Measurements from ENCODE around the gene MFSD8. TPM values are rescaled to one million over a fixed set of nuclear protein-coding genes. Genes with fewer than 3 reads are reported as not detected.
"Not testable (repeated sequence)": the region's sequence is repeated elsewhere in the genome, so short reads cannot be mapped to it uniquely, and the experiment has no call there.

Gene MFSD8
- total and polyA plus RNA-seq, 2 donors = 8.9 to 64.4 TPM

DNA sequence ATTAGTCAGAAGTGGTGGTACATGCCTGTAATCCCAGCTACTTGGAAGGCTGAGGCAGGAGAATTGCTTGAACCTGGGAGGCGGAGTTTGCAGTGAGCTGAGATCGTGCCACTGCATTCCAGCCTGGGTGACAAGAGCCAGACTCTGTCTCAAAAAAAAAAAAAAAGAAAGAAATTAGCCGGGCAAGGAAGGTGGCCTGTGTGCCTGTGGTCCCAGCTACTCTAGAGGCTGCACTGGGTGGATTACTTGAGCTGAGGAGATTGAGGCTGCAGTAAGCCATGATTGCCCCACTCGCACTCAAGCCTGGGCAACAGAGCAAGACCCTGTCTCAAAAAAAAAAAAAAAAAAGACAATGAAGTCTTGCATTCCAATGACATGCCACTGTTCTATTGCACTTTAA is 6.0 kb upstream of the MFSD8 start:
- not testable (repeated sequence) for H3K4me3 ChIP-seq (ENCODE audit: low read depth, low read length); H3K4me1 ChIP-seq (ENCODE audit: insufficient read depth); H3K36me3 ChIP-seq (ENCODE audit: insufficient read depth); H3K27ac ChIP-seq (ENCODE audit: low read depth); DNase-seq (ENCODE audit: extremely low spot score)
- WGBS = 70% methylated on average over 4 of the region's 4 CpGs

DNA sequence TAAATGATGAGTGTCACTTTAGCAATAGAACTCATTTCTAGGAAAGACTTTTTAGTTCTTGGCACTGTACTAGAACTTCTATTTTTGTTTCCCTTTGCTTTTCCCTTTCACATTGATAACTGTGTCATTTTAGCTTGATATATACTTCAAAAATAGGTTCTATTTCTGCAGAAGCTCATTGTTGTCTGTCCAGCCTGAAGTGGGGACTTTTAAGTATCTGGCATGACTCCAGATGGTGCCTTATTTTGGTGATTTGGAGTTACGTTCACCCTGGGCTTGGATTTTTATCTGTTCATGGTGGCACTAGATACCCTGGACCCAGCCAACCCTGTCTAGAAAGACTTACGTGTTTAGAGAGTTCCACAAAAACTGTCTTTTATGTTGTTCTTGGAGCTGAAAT is 3.6 kb upstream of the MFSD8 start:
- no peak for DNase-seq (ENCODE audit: extremely low spot score)
- no peak overlapping the region for H3K27ac ChIP-seq (ENCODE audit: low read depth)
- no peaks in the 10 kb centered on the region for H3K36me3 ChIP-seq (ENCODE audit: insufficient read depth)
- no peak overlapping the region for H3K4me3 ChIP-seq (ENCODE audit: low read depth, low read length)
- 71% methylated on average over 2 of the region's 2 CpGs for WGBS
- no peaks in the 10 kb centered on the region for H3K4me1 ChIP-seq (ENCODE audit: insufficient read depth)

DNA sequence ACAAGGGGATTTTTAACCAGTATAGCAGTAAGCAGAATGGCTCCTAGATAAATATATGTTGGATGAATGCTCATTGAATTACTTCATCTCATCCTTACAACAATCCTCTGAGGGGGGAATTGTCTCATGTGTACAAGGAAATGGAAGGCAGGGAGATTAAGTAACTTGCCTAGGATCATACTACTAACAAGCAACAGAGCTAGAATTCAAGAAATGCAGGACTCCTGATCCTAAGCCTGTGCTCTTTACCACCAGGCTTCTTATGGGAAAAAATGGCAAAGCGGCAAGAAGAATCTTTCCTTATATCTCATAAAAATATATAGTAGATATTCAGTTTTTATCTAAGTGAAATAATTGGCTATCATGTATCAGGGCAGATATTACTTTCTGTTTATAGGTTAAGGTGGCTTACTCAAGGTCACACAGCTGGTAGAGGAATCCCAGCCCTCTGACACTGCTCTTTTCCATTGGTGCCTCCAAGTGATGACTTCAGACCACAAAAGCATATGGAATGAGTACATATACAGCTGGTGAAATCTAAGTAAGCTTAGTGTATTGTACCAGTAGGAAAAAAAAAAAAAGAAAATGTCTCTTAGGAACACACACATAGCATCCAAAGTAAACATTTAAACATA is 2.3 kb upstream of the MFSD8 start:
- Histone ChIP-seq H3K4me3 (ENCODE audit: low read depth, low read length) (no peak overlapping the region), H3K4me1 (ENCODE audit: insufficient read depth) (no peaks in the 10 kb centered on the region), H3K36me3 (ENCODE audit: insufficient read depth) (no peaks in the 10 kb centered on the region), H3K27ac (ENCODE audit: low read depth) (no peak overlapping the region)
- DNase-seq (ENCODE audit: extremely low spot score) = no peak
- WGBS = 98% methylated on average over 1 of the region's 1 CpG

DNA sequence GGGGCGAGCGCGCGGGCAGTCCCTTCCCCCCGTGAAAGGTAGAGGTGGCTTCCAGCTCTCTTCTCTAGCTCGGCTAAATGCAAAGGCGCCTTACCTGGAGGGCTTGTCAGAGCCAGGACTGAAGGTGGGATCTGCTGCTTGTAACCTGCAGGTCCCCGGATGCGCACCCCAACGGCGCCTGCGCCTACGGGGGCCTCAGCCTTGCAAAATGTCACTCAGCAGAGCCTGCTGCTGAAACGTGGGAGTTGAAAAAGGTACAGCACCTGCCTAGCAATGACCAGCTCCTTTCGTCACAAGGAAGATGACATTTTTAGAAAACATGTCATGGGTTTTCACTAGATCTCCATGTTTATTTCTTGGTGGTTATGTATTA is 816 bp upstream of the MFSD8 start:
- DNase-seq (ENCODE audit: extremely low spot score) = peak; percentile 11
- Histone ChIP-seq H3K36me3 (ENCODE audit: insufficient read depth) (no peaks in the 10 kb centered on the region), H3K4me3 (ENCODE audit: low read depth, low read length) (peak overlapping the region; percentile 56), H3K4me1 (ENCODE audit: insufficient read depth) (no peaks in the 10 kb centered on the region), H3K27ac (ENCODE audit: low read depth) (peak overlapping the region; percentile 80)
- under 1% methylated on average over 15 of the region's 15 CpGs for WGBS

DNA sequence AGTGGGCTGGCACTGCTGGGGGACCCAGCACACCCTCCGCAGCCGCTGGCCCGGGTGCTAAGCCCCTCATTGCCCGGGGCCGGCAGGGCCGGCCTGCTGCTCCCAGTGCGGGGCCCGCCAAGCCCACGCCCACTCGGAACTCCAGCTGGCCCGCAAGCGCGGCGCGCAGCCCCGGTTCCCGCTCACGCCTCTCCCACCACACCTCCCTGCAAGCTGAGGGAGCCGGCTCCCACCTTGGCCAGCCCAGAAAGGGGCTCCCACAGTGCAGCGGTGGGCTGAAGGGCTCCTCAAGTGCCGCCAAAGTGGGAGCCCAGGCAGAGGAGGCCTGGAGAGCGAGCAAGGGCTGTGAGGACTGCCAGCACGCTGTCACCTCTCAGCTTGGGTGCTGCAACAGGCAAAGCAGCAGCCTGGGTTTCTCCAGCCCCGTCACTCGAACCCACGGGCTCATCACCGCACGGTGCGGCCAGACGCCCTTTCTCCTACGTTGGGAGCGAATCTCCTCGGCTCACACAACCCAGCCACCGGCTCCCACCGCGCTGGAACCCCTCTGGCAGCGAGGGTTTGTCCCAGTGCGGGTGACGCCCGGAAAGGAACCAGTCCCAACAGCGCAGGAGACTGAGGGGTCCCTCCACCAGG is 429 bp downstream of the MFSD8 start:
- H3K4me1 ChIP-seq (ENCODE audit: insufficient read depth); H3K36me3 ChIP-seq (ENCODE audit: insufficient read depth): not testable (repeated sequence)
- Histone ChIP-seq H3K4me3 (ENCODE audit: low read depth, low read length) (peak overlapping the region; percentile 56), H3K27ac (ENCODE audit: low read depth) (peak overlapping the region; percentile 68)
- under 1% methylated on average over 41 of the region's 41 CpGs for WGBS
- peak; percentile 0 for DNase-seq (ENCODE audit: extremely low spot score)

DNA sequence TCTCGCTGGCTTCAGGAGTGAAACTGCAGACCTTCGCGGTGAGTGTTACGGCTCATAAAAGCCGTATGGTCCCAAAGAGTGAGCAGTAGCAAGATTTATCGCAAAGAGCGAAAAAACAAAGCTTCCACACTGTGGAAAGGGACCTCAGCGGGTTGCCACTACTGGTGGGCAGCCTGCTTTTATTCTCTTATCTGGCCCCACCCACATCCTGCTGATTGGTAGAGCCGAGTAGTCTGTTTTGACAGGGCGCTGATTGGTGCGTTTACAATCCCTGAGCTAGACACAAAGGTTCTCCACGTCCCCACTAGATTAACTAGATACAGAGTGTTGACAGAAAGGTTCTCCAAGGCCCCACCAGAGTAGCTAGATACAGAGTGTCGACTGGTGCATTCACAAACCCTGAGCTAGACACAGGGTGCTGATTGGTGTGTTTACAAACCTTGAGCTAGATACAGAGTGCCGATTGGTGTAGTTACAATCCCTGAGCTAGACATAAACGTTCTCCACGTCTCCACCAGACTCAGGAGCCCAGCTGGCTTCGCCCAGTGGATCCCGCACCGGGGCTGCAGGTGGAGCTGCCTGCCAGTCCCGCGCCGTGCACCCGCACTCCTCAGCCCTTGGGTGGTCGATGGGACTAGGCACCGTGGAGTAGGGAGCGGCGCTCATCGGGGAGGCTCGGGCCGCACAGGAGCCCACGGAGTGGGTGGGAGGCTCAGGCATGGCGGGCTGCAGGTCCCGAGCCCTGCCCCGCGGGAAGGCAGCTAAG is 1.2 kb downstream of the MFSD8 start:
- not testable (repeated sequence) for H3K4me3 ChIP-seq (ENCODE audit: low read depth, low read length); H3K4me1 ChIP-seq (ENCODE audit: insufficient read depth); DNase-seq (ENCODE audit: extremely low spot score); H3K36me3 ChIP-seq (ENCODE audit: insufficient read depth); H3K27ac ChIP-seq (ENCODE audit: low read depth)
- WGBS = 50% methylated on average over 33 of the region's 35 CpGs

DNA sequence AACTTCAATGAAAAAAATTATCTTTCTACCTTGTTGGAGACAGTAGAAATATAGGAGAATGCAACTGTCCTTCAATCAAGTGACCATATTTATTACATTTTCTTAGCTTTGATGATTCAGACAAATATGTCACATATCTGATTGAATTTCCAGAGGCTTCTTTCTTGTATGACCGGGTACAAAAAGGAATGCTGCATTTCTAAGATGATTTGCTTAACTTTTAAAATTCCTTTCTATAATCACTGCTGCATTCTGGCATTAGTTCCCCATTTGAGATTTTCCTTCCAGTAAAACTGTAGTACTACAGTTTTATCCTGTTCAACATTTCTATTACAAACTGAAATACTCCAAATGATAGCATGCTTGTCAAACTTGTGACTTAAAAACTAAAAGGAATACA is 5.2 kb downstream of the MFSD8 start:
- H3K27ac ChIP-seq (ENCODE audit: low read depth) = no peak overlapping the region
- H3K4me1 ChIP-seq (ENCODE audit: insufficient read depth) = no peaks in the 10 kb centered on the region
- WGBS = 55% methylated on average over 1 of the region's 1 CpG
- no peaks in the 10 kb centered on the region for H3K36me3 ChIP-seq (ENCODE audit: insufficient read depth)
- H3K4me3 ChIP-seq (ENCODE audit: low read depth, low read length) = no peak overlapping the region
- no peak for DNase-seq (ENCODE audit: extremely low spot score)

DNA sequence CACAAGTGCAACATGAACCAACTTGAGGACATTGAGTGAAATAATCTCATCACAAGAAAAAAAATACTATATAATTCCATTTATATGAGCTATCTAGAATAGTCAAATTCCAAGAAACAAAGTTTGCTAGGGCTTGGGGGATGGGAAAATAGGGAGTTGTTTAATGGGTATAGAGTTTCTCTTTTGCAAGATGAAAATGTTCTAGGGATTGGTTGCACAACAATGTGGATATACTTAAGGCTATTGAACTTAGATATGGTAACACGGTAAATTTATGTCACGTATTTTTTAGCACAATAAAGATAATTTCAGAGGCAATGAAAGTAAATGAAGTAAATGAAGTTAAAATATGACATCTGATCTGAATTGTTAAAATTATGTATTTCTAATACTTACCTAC is 7.9 kb downstream of the MFSD8 start:
- no peaks in the 10 kb centered on the region for H3K36me3 ChIP-seq (ENCODE audit: insufficient read depth)
- H3K4me1 ChIP-seq (ENCODE audit: insufficient read depth) = no peaks in the 10 kb centered on the region
- 98% methylated on average over 2 of the region's 2 CpGs for WGBS
- no peak overlapping the region for H3K27ac ChIP-seq (ENCODE audit: low read depth)
- no peak for DNase-seq (ENCODE audit: extremely low spot score)
- no peak overlapping the region for H3K4me3 ChIP-seq (ENCODE audit: low read depth, low read length)

DNA sequence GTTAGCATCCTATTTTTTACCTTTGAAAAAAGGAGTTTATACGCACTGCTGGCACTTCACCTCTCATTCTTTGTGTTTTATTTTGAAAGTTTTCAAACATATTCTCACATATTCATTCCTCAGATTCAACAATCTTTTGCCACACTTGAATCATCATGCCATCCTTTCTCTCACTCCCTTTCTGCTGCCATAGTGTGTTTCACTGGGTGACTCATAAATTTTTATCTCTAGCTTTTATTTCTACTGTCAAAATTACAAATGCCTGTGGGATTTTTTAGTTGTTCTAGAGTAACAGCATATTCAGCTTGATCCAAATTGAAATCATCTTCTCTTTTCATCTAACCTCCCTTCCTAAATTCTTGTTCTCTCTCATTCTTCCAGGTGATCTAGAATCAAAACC is 28.0 kb downstream of the MFSD8 start:
- no peak overlapping the region for H3K27ac ChIP-seq (ENCODE audit: low read depth)
- H3K4me1 ChIP-seq (ENCODE audit: insufficient read depth) = no peaks in the 10 kb centered on the region
- WGBS = 98% methylated on average over 1 of the region's 1 CpG
- DNase-seq (ENCODE audit: extremely low spot score) = no peak
- no peak overlapping the region for H3K4me3 ChIP-seq (ENCODE audit: low read depth, low read length)
- no peaks in the 10 kb centered on the region for H3K36me3 ChIP-seq (ENCODE audit: insufficient read depth)

DNA sequence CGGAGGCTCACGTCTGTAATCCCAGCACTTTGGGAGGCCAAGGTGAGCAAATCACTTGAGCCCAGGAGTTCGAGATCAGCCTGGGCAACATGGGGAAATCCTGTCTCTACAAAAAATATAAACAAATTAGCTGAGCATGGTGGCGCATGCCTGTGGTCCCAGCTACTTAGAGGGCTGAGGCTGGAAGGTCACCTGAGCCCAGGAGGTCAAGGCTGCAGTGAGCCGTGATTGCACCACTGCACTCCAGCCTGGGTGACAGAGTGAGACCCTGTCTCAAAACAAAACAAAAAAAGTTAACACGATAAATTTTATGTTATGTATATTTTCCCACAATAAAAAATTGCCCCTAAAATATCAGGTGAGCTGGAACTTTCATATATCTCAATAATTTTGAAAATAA is 33.1 kb downstream of the MFSD8 start:
- H3K27ac ChIP-seq (ENCODE audit: low read depth); DNase-seq (ENCODE audit: extremely low spot score); H3K4me1 ChIP-seq (ENCODE audit: insufficient read depth); H3K4me3 ChIP-seq (ENCODE audit: low read depth, low read length); H3K36me3 ChIP-seq (ENCODE audit: insufficient read depth): not testable (repeated sequence)
- 89% methylated on average over 6 of the region's 6 CpGs for WGBS

DNA sequence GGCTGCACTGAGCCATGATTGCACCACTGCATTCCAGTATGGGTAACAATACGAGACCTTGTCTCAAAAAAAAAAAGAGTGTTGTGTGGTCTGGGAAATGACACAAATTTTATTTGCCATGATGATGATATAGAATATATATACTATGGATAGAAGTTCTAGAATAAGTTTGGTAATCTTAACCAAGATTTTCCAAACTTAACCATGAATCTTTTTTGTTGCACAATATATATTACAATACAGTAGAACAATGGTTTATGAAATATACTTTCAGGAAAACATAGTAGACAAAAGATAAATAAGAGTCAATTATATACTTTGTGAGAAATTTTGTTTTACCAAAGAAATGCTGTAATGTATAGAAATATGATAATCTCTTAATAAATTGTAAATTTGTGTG is 34.8 kb downstream of the MFSD8 start:
- Histone ChIP-seq H3K4me1 (ENCODE audit: insufficient read depth) (no peaks in the 10 kb centered on the region), H3K4me3 (ENCODE audit: low read depth, low read length) (no peak overlapping the region), H3K27ac (ENCODE audit: low read depth) (no peak overlapping the region), H3K36me3 (ENCODE audit: insufficient read depth) (no peaks in the 10 kb centered on the region)
- WGBS = 97% methylated on average over 1 of the region's 1 CpG
- DNase-seq (ENCODE audit: extremely low spot score) = no peak

DNA sequence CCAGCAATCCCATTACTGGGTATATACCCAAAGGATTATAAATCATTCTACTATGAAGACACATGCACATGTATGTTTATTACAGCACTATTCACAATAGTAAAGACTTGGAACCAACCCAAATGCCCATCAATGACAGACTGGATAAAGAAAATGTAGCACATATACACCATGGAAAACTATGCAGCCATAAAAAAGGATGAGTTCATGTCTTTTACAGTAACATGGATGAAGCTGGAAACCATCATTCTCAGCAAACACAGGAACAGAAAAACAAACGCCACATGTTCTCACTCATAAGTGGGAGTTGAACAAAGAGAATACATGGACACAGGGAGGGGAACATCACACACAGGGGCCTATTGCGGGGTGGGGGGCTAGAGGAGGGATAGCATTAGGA is 39.3 kb downstream of the MFSD8 start:
- not testable (repeated sequence) for H3K27ac ChIP-seq (ENCODE audit: low read depth); H3K4me3 ChIP-seq (ENCODE audit: low read depth, low read length); H3K4me1 ChIP-seq (ENCODE audit: insufficient read depth); H3K36me3 ChIP-seq (ENCODE audit: insufficient read depth); DNase-seq (ENCODE audit: extremely low spot score)
- WGBS = 100% methylated on average over 2 of the region's 2 CpGs

DNA sequence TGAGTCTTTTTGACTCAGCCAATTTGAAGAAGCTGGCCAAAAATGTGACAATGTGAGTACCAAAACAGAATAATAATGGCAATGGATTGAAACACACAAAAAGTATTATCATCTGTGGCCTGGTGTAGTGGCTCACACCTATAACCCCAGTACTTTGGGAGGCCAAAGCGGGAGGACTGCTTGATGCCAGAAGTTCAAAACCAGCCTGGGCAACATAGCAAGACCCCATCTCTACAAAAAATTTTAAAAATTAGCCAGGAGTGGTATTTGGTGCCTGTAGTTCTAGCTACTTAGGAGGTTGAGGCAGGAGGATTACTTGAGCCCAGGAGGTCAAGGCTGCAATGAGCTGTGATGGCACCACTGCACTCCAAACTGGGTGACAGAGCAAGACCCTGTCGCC is 42.7 kb downstream of the MFSD8 start:
- DNase-seq (ENCODE audit: extremely low spot score) = no peak
- 98% methylated on average over 2 of the region's 2 CpGs for WGBS
- Histone ChIP-seq H3K4me3 (ENCODE audit: low read depth, low read length) (no peak overlapping the region), H3K4me1 (ENCODE audit: insufficient read depth) (no peaks in the 10 kb centered on the region), H3K36me3 (ENCODE audit: insufficient read depth) (no peaks in the 10 kb centered on the region), H3K27ac (ENCODE audit: low read depth) (no peak overlapping the region)

DNA sequence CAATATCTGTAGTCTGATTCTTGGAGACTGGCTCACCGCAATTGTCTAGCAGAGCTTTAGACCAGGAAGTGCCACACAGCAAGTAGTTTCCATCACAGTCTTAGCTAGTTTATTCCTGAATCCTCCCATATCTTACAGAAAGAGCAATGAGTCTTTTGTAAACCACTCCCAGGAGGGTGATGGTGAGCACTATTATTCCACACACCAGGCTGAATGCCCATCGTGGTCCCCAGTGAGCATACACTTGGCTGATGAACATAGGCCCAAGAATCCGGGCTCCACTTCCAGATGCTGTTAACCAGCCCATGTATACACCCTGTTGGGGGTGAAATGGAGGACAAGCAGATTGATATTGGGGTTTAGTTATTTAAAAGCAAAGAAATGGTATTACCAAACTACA is 44.5 kb downstream of the MFSD8 start:
- no peak overlapping the region for H3K27ac ChIP-seq (ENCODE audit: low read depth)
- H3K4me3 ChIP-seq (ENCODE audit: low read depth, low read length) = no peak overlapping the region
- 88% methylated on average over 3 of the region's 3 CpGs for WGBS
- no peaks in the 10 kb centered on the region for H3K36me3 ChIP-seq (ENCODE audit: insufficient read depth)
- no peak for DNase-seq (ENCODE audit: extremely low spot score)
- no peaks in the 10 kb centered on the region for H3K4me1 ChIP-seq (ENCODE audit: insufficient read depth)

Measured in urinary bladder (tissue), 4 donors.